Epidermal melanocyte (primary cell): ENCODE measurements around the gene MECP2.

Source experiments
- DNase-seq: peaks from one replicate; pipeline ENCODE4 v3.0.0; 2011; ENCODE audit warnings: low spot score; ENCODE audit not compliant: insufficient read length

Gene MECP2

DNA sequence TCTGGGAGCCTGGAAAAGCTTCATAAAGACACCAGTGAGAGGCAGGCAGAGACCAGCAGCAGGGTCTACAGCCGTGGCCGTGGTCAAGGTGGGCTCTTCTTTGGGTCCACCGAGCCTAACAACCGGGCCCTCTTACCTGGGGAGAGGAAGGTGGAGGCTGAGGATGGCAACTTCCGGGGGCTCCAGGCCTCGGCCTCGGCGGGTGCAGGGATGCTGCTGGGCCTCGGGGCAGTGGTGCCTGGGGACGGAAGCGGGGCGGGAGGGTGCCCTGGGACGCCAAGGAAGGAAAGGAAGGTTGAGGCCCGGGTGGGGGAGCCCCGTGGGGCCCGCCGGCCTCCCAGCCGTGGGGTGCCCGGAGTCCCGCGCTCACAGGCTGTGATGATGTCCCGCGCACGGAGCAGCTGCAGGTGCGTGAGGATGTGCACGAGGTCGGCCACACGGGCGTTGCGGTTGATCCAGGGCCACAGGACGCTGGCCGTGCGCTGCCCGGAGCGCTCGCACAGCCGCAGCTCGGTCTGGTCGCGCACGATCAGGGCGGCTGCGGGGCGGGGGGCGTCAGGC, 78.4 kb downstream of the MECP2 start:
- no peak for DNase-seq

DNA sequence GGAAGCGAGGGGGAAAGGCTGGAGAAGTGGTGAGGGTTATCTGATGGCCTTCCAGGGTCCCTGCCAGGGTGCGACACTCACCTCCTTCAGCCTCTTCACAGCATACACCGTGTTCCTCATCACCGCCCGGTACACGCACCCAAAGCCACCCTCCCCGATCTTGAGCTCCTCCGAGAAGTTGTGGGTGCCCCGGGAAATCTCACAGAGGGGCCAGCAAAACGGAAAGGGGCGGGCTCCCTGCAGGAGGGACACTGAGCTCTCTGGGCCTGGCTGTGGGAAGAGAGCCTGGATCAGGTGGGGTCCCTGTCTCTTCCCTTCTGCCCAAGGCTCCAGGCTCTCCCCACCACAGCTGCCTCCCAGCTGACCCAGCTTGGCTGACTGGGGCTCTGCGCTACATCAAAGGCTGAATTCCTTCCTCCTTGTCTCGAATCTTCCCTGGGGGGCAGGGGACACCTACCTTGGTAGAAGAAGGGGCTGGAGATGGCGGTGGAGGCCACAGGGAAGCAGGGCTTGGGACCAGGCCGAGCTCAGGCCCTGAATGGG, 78.9 kb downstream of the MECP2 start:
- DNase-seq, result no peak

DNA sequence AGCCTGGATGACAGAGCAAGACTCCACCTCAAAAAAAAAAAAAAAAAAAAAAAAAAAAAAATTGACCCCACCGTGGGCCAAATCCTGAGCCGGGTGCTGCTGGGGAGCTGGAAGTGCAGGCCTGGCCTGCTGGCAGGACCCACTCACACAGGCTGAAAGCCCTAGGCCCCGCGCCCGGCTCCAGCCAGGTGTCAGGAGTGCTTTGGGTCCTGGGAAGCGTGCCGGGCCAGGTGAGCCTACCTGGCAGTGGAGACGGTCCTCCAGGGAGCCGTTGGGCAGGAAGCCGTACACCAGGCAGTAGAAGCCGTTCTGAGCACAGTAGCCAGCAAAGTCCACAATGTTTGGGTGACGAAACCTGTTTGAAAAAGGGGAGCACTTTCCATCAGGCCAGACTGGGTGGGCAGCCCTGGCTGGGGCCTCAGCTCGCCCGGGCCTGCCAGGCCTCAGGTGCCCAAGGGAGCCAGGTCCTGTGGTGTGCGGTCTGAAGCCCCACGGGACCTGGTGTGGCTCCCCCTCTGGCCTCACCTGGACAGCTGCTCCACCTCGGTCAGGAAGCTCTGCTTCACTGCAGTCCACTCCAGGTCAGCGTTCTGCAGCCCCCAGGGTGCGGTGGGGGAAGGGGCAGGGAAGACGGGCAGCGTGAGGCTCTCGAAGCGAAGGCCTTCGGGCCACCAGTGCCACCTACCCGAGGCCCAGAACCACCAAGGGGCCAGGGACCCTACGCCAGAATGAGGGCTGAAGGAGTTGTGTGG, 79.6 kb downstream of the MECP2 start:
- DNase-seq, result no peak

DNA sequence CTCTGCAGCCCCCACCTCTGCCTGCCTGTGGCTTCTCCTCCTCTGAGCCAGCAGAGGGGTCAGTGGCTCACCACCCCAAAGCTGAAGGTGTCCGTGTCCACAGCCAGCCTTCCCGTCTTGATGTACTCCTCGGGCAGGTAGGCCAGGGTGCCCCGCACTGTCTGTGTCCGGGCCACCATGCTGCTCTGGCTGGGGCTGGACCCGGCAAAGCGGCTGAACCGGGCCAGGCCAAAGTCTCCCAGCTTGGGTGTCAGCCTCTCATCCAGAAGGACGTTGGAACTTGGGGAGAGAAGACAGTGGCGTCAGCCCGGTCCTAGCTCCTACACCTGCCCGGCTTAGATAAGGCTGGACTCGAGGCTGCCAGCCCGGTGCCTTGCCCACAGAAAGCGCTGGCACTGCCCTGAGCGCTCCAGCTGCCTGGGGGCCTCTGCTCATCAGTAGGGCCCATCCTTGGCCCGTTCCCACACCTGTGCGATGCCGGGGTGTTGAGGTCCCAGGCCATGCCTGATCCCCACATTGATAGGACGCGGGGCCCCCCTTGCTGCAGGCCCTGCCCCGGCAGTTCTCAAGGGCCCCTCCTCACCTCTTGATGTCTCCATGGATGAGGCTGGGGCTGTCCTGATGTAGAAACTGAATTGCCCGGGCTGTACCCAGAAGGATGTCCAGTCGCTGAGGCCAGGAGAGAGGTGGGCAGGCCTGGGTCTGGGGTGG, 81.0 kb downstream of the MECP2 start:
- no peak for DNase-seq

DNA sequence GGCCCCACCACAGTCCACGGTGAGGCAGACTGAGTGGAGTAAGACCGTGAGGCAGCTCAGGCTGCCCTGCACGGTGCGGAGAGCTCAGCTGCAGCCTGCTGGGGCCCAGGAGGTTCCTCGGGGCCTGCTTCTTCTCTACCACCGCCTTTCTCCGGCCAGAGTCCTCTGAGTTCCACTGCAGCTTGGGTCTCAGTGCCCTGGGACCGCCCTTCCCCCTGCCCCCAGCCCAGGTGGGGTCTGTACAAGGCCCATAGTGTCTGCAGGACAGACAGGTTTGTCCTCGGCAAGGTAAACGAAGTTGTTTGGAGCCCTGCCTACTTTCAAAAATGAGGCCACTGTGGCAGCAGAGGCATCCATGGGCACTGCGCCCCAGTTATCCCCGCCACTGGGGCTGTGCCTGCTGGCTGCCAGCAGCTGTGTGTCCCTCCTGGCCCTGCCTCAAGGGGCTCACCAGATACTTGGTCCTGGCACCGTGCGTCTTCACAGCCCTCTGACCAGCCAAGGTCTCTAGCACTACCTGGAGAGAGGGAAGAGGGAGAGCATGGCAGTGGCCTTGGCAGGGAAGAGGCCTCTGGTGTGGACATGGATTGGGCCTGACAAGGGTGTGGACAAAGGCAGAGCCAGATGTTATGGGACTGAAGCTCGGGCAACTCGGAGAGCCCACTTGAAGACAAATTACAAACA, 81.8 kb downstream of the MECP2 start:
- DNase-seq, result no peak

DNA sequence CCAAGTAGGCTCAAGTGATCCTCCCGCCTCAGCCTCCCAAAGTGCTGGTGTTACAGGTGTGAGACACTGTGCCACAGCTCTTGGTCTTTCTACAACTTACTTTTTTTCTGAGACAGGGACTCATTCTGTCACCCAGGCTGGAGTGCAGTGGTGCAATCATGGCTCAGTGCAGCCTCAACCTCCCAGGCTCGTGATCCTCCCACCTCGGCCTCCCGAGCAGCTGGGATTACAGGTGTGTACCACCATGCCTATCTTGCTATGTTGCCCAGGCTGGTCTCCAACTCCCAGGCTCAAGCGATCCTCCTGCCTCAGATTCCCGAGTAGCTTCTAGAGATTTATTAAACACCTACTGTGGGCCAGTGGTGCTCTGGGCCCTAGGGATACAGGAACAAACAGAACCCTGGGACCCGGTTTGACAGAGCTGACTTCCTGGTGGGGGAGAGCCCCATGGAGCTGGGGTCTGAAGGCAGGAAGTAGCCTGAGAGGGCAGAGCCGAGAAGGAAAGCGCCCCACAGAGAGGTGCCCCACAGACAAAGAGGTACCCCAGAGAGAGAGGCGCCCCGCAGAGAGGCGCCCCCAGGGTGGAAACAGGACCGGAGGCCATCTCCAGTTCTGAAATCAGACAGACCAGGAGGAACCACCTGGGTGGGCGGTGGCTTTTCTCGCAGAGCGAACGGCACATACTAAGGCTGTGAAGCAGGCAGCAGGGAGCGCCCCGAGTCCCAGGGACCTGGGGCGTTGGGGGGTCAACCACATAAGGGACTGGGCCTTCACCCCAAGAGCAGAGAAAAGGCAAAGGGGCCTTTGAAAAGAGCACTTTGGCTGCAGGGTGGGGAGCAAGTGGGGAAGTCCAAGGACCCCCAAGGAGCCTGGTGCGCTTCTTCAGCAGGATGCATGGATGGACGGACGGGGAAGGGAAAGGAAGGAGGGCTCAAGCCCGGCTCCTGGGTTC, 82.8 kb downstream of the MECP2 start:
- DNase-seq, result no peak

DNA sequence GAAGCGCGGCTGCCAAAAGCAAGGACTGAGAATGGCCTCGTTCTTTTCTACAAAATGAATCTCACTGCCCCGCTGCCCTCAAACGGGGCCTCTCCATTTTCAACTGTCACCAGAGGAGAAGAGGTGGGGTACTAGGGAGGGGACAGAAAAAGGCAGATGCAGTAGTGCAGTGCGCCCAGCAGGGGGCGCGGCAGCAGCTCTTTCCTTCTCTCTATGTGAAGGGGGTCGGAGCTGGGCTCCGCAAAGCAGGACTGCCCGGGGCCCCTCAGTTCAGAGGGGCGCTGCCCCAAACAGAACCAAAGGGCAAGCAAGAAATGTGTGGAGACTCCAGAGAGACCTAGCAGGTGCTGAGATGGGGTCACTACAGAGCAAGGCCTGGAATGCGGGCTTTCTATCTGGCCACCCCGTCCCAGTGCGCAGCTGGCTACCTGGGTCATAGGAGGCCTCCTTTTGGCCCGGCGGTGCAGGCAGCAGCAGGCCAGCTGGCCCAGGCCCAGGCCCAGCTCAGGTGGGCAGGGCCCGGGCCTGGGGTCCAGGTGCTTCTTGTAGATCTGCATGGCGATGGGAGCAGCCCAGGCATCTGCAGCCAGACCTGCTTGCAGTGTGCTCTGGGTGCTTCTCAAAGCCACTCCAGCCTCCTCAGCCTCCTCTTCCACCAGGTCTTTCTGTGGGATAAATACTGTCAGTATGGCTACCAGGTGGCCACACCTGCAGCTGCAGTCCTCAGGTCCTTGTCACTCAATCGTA, 83.7 kb downstream of the MECP2 start:
- peak; percentile 29 for DNase-seq

DNA sequence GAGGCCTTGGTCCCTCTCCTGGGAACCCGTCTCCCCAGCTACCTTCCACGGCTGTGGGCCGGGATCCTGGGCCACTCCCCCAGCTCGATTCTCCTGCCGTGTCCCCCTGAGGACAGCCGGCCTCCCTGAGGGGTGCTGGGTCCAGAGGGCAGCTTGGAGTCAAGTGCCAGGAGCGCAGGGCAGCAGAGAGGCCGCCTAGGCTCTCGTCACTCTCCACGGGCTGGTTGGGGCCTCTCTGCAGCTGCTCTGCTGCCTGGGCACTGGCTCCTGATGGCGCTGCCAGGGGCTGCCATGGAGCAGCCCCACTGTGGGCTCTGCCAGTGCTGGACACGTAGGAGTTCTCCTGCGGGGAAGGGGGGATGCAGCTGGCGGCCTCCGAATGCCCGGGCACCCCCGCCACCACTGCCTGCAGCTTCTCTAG, 84.5 kb downstream of the MECP2 start:
- DNase-seq, result no peak

DNA sequence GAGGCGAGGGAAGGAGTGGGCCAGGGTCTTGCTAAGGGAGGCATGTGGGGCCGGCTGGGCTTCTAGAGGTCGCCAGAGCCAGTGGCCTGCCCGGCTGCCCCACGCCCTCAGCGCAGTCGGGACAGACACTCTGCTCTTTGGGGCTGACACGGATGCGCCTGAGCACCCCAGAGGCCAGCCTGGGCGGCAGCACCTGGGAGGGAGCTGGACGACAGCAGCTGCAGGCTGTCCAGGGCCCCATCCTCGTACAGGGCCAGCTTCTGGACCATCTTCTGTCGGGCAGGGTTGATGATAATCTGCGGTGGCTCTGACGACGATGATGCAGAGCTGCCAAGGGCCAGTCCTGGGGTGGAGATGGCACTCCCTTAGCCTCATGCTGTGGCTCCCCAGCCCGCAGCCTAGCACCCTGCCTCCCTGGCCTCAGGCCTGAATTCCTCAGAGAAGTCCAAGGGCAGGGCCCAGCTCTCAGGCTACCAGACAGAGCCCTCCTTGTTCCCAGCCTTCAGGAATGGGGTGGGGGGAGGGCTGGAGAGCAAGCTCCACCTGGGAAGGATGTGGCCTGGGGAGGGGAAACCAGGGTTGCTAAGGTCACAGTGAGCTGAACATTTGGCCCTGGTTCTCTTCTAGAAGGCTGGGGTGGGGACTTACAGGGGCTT, 85.1 kb downstream of the MECP2 start:
- peak; percentile 65 for DNase-seq

DNA sequence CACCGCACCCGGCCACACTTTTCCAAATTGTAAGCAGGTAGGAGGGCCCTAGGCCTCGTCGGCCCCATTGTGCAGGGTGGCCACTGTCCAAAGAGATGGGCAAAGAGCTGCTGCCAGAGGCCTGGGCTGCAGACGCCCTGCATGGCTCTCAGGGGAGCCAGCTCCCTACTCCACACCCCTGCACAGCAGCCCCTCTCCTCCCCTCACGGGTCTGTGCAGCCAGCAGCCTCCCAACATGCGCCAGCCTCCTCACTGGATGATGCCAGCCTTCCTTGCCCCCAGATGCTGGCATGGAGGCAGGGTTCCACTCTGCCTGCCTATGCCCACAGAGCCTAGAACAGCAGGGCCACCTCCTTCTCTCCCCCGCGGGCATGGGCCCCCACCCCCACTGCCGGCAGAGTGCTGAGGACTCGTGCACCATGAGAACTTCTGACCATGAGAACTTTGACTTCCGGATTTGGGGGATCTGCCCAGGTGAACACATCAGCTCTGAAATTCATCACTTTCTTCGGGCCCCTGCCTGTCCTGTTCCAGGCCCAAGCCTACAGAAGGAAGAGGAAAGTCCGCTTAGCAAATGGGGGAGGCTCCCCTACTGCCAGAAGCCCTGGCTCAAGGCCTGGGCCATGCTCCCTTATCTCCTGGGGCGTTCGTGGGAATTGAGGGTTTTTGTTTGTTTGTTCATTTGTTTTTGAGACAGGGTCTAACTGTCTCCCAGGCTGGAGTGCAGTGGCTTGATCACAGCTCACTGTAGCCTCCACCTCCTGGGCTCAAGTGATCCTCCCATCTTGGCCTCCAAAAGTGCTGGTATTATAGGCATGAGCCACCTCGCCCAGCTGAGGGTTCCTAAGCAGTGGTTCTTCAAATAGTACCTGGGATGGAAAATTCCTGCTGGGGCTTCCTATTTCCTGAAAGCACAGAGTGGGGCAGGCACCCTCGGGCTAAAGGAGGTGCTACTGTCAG, 85.9 kb downstream of the MECP2 start:
- DNase-seq, result no peak

DNA sequence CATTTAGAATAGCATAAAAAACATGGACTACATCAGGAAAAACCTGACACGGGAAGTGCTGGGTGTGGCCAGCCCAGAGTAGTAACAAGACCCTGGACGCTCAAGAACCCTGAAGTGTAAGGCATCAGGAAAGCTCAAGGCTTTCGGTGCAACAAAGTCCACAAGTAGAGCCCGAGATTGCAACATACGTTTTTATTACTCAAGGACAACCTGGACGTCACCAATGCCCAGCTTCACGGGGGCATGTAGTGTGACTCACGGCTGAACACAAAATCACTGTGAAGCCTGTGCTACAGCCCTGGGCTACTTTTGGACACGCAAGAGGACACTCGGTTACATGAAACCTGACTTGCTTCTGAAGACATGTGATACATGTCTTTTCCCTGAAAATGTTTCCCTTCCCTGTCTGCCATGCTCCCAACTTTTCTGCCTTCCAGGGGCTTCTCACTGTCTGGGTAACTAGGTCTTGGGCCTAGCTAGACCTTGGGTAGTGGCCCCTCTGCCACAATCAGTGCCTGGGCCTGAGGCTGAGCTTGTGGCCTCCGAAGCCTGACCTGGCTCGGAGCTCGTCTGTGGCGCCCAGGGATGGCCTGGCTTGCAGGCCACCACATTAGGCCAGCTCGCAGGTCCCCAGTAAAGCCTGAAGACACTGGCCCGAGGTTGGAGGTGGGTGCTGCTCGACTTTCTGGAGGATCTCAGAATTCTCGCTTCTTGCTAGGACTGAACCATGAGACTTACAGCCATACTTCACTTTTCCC, 87.0 kb downstream of the MECP2 start:
- DNase-seq, result no peak

DNA sequence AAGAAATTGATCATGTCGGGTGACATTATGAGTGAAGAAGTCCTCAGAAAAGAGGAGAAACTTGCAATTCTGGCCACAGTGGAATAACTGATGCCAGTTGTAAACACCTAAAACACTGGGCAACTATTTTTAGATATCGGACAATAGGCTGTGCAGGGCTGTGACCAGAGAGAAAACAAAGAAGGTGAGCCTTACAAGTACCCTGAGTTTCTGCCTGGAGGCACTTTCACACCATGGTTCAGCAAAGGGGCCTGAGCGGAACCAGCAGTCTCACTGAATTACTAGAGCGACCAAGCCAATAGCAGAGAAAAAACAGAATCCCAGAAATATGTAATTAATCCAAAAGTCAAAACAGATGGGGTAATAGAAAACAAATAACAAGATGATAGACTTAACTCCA, 89.0 kb downstream of the MECP2 start:
- no peak for DNase-seq

DNA sequence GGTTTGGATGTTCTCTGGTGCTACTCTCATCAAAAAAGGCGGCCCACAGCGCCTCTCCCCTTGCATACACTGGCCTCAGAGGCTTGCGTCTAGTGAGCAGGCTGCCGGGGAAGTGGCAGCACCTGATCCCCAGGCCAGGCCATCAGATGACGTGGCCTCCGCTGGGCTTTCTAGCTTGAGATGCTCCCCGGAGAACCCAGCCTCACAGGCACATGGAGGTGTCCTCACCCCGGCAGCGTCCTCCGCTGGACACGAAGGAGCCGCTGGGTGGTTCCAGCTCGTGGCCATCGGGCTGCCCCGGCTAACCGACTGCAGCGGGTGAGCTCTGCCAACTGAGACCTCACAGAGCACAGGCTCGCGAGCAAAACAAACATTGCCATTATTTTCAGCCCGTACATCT, 90.6 kb downstream of the MECP2 start:
- DNase-seq, result no peak

DNA sequence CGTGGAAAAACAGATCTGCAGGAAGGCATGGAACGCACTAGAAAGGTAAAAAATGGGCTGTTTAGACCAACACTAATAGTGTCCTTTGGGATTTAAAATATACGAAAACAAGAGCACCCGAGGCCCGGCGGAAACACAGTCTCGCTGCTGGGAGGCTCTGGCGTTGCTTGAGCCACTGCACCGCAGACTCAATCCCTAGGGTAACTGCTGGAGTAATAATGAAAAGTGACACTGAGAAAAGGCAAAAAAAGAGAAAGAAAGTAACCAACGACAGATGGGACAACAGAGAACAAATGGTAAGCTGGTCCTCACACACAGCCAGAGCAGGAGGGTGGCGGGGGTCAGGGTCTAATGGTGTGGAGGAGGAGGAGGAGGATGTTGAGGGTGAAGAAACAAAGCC, 93.2 kb downstream of the MECP2 start:
- no peak for DNase-seq

DNA sequence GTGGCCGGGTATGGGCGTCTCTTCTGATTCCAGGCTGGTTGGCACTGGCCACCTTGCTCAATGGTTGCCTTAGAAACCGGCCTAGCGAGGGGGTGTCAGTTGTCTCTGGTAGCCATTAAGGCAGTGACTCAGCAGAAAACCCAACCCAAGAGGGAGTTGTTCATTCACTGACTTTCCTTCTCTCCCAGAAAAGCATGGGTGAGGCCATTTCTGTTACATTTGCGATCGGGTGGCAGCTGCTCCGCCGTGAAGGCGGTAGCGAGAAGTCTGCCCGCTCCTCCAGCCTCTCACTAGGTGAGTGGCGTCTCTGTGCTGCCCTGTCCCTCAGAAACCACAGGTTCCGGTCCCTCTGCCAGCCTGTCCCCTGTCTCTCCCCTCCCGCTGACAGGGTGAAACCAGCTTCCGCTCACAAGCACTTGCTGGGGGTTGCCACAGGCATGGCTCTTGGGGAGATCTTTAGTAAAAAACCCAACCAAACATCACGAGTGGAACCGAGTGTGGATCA, 95.2 kb downstream of the MECP2 start:
- no peak for DNase-seq

DNA sequence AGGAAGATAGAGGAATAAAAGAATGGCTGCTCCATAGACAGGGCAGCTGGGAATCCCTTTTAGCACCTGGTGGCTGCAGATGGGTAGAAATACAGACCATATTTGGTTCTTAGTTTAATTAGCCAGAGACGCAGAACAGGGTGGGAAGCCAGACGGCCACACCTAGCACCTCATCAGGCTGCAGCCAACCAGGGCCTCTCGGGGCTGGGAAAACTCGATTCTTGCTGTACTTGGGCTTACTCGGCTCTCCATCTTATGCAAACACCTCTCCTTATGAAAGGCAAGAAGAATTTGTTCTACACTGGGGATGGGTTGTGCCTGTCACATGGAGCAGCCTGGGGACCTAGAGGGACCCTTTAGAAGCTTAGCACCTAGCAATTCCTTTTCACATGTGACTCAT, 97.5 kb downstream of the MECP2 start:
- no peak for DNase-seq

DNA sequence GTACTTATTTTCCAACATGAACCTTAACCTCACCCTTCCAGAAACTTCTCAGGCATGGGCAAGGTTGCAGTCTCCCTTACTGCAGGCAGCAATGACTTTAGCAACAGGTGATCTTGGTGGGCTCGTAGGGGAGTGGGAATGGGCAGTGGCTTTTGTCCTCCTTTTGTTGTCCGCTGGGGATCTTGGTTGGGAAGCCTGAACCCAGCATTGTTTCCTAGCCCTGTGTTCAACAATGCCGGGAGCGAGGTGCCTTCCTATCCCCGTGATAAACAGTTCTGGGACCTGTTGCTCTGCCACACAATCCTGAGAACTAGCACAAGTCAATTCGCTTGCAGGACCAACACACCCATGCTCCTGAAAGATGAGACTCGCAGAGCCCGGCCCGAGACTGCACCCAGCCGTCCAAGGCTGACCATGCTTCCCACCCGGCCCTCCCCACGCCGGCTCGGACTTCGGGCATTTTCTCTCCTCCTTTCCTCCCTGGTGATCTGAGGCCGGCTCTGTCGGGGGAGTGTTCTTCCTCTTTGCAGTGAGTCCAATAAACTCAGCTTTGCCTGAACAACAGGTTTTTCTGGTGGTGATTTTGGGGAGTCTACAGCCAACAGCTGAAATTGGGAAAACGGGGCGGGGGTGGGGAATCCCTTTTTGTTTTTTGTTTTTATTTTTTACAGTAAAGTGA, 98.0 kb downstream of the MECP2 start:
- DNase-seq, result no peak
